Fibroblast of the aortic adventitia (primary cell): ENCODE measurements around the gene MAL. TPM values are rescaled to one million over a fixed set of nuclear protein-coding genes. Genes with fewer than 3 reads are reported as not detected.

Experiments
- DNase-seq: peaks from one replicate; pipeline ENCODE4 v3.0.0-alpha.2; 2010; ENCODE audit warnings: low read depth
- H3K4me3 ChIP-seq: 2 replicates; pipeline ENCODE4 v1.5.1; 2011; ENCODE audit warnings: low read depth, mild to moderate bottlenecking, control low read depth, low read length, moderate library complexity
- CTCF ChIP-seq: IDR thresholded peaks from 2 replicates; pipeline ENCODE4 v1.5.1; 2011; ENCODE audit warnings: mild to moderate bottlenecking, low read length, control low read depth, inconsistent platforms; ENCODE audit not compliant: insufficient read depth
- total RNA-seq: library from RNA; depleted of rRNA; stranded (reverse); fragments of >200 nt; gene quantifications from 2 replicates; pipeline ENCODE4 v1.2.3, GENCODE V29; 2012; ENCODE audit warnings: low replicate concordance

MAL gene
- total RNA-seq, 1 donor, result not detected

- DNase-seq, result peak; percentile 41
- H3K4me3 ChIP-seq, result peak overlapping the region; percentile 65
- TF ChIP-seq CTCF, result peak; percentile 89
Observed at GRCh38 chr2:95076705-95077529, 51.4 kb downstream of the MAL start.

GRCh38 chr2:95077530-95077825 lies 52.0 kb downstream of the MAL start:
- H3K4me3 ChIP-seq, result no peak overlapping the region
- TF ChIP-seq CTCF, result no peak
- no peak for DNase-seq

GRCh38 chr2:95077861-95078603 lies 52.5 kb downstream of the MAL start:
- no peak for DNase-seq
- no peak overlapping the region for H3K4me3 ChIP-seq
- TF ChIP-seq CTCF, result no peak

GRCh38 chr2:95079199-95079683 lies 53.7 kb downstream of the MAL start:
- DNase-seq, result peak; percentile 6
- TF ChIP-seq CTCF, result no peak
- H3K4me3 ChIP-seq, result no peak overlapping the region

GRCh38 chr2:95082477-95082876 lies 57.0 kb downstream of the MAL start:
- no peak overlapping the region for H3K4me3 ChIP-seq
- no peak for TF ChIP-seq CTCF
- DNase-seq, result peak; percentile 22

GRCh38 chr2:95086017-95086416 lies 60.5 kb downstream of the MAL start:
- no peak for DNase-seq
- H3K4me3 ChIP-seq, result no peak overlapping the region
- TF ChIP-seq CTCF, result no peak
